ENCODE results near the gene ARHGEF18.
"Not testable (repeated sequence)": the region's sequence is repeated elsewhere in the genome, so short reads cannot be mapped to it uniquely, and the experiment has no call there.

The ARHGEF18 gene

GRCh38 chr19:7348587-7349230 lies at the start of gene ARHGEF18:
TSS of gene ARHGEF18 (plus strand) at chr19:7348937. CDS start at chr19:7362891, 13,954 bp downstream.
- DNase-seq (ENCODE audit: low read depth) = peak; percentile 16

DNA sequence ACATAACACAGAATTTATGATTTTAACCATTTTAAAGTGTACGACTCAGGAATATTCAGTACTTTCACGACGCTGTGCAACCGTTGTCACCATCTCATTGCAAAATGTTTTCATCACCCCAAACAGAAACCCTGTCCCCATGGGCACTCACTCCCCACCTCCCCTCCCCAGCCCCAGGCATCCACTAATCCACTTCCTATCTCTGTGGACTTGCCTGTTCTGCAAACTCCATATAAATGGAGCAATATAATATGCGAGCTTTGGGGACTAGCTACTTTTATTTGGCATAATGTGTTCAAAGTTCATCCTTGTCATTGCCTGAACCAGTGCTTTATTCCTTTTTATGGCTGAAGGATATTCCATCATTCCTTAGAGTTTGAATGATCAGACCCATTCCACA lies 47.2 kb upstream of the ARHGEF18 start:
- DNase-seq (ENCODE audit: low read depth) = no peak

GRCh38 chr19:7303470-7303869 lies 45.3 kb upstream of the ARHGEF18 start:
- DNase-seq (ENCODE audit: low read depth) = no peak

DNA sequence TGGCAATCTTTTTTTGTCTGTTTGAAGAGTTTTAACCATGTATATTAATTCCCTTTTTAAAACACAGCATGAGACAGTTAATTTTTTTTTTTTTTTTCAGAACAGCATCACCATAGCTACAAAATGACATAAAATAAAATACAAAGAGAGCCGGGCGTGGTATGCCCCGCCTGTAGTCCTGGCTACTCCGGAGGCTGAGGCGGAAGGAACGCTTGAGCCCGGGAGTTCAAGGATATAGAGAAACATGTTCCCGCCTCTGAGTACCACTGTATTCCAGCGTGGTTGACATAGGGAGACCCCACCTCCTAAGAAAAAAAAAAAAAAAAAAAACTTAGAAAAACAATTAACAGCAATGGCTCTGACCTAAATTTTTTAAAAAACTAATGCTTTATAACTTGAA lies 44.5 kb upstream of the ARHGEF18 start:
- DNase-seq (ENCODE audit: low read depth) = no peak

DNA sequence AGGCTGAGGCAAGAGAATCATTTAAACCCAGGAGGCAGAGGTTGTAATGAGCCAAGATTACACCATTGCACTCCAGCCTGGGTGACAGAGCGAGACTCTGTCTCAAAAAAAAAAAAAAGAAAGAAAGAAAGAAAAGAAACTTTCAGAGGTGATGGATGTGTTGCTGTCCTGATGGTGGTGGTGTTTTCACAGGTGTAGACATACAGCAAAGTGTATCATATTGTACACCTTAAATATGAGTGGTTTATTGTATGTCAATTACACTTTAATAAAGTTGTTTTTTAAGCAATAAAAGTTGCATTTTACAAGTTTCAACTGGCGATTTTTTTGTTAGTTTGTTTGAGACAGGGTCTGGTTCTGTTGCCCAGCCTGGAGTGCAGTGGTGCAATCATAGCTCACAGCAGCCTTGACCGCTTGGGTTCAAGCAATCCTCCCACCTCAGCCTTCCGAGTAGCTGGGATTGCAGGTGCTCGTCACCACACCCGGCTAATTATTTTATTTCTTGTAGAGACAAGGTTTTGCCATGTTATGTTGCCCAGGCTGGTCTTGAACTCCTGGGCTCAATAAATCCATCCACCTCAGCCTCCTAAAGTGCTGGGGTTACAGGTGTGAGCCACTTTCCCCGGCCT lies 41.0 kb upstream of the ARHGEF18 start:
- no peak for DNase-seq (ENCODE audit: low read depth)

- DNase-seq (ENCODE audit: low read depth) = not testable (repeated sequence)
Observed at GRCh38 chr19:7308327-7308726, 40.4 kb upstream of the ARHGEF18 start.

DNA sequence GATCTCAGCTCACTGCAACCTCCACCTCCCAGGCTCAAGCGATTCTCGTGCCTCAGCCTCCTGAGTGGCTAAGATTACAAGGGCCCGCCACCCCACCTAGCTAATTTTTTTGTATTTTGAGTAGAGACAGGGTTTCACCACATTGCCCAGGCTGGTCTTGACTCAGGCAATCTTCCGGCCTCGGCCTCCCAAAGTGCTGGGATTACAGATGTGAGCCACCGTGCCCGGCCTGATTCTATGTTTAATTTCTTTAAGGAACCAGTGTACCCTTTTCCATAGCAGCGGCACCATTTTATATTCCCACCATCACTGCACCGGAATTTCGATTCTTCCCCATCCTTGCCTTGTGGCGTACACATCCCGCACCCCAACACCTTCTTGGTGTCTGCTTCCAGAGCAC lies 36.8 kb upstream of the ARHGEF18 start:
- no peak for DNase-seq (ENCODE audit: low read depth)

- DNase-seq (ENCODE audit: low read depth) = no peak
Observed at GRCh38 chr19:7312816-7313215, 35.9 kb upstream of the ARHGEF18 start.

- DNase-seq (ENCODE audit: low read depth) = no peak
Observed at GRCh38 chr19:7318176-7318575, 30.6 kb upstream of the ARHGEF18 start.

GRCh38 chr19:7326105-7326877 lies 22.4 kb upstream of the ARHGEF18 start:
- DNase-seq (ENCODE audit: low read depth) = peak; percentile 26

DNA sequence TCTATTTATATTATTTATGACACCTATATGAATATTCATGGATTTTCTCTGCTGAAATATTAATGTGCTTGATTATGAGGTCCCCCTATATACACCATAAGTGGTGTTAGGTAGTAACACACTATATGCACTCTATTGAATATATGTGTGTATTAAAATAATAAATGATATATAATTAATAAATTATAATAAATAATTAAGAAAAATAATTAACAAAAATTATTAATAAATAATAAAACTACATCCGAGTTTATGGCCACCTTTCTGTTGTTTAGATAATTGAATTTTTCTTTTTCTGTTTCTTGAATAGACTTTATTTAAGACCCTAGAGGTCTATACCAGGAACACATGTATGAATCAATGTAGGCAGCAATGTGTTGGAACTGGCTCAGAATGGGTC lies 20.9 kb upstream of the ARHGEF18 start:
- no peak for DNase-seq (ENCODE audit: low read depth)

DNA sequence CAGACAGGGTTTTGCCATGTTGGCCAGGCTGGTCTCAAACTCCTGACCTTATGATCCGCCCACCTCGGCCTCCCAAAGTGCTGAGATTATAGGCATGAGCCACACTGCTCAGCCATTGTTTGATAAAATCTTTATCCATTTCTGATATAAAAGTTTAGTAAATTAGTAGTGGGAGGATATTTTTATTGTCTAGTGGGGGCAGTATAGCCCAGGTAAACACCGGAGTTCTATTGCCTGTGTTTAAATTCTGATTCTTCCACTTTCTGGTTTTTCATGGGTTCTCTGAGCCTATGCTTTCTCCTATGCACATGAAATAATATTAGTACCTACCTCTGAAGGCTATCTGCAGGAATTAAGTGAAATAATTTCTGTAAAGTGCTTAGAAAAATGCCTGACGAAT lies 20.1 kb upstream of the ARHGEF18 start:
- DNase-seq (ENCODE audit: low read depth) = no peak

DNA sequence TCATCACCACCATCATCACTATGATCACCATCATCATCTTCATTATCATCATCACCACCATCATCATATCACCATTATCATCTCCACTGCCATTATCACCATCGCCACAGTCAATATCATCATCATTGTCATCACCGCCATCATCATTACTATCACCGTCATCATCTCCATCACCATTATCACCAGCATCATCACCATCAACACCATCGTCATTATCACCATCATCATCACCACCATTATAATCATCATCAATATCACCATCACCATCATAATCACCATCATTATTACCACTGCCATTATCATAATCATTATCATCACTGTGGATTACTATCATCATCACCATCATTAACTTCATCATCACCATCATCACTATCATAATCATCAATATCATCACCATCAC lies 17.3 kb upstream of the ARHGEF18 start:
- DNase-seq (ENCODE audit: low read depth) = no peak

- no peak for DNase-seq (ENCODE audit: low read depth)
Observed at GRCh38 chr19:7333198-7334118, 15.3 kb upstream of the ARHGEF18 start.

GRCh38 chr19:7336321-7336973 lies 12.3 kb upstream of the ARHGEF18 start:
- DNase-seq (ENCODE audit: low read depth) = no peak

GRCh38 chr19:7337380-7338194 lies 11.2 kb upstream of the ARHGEF18 start:
- no peak for DNase-seq (ENCODE audit: low read depth)

GRCh38 chr19:7340959-7341837 lies 7.5 kb upstream of the ARHGEF18 start:
- peak; percentile 61 for DNase-seq (ENCODE audit: low read depth)

- DNase-seq (ENCODE audit: low read depth) = no peak
Observed at GRCh38 chr19:7342143-7342542, 6.6 kb upstream of the ARHGEF18 start.

- DNase-seq (ENCODE audit: low read depth) = no peak
Observed at GRCh38 chr19:7346488-7346971, 2.2 kb upstream of the ARHGEF18 start.

Measured in iris pigment epithelial cell (primary cell).